ENCODE data around the gene SGPL1.
A peak's percentile ranks its signal among the peaks of the same experiment; 100 is the strongest.

SGPL1 gene

GRCh38 chr10:70811881-70812280 lies 3.9 kb upstream of the SGPL1 start:
- no peak for DNase-seq (ENCODE audit: low read depth)

- DNase-seq (ENCODE audit: low read depth) = no peak
These were observed 2.9 kb upstream of the SGPL1 start for GRCh38 chr10:70812814-70813213.

GRCh38 chr10:70814126-70814525 lies 1.6 kb upstream of the SGPL1 start:
- DNase-seq (ENCODE audit: low read depth) = no peak

GRCh38 chr10:70816220-70816894 lies 609 bp downstream of the SGPL1 start:
- DNase-seq (ENCODE audit: low read depth) = peak; percentile 8

- DNase-seq (ENCODE audit: low read depth) = no peak
These were observed 5.4 kb downstream of the SGPL1 start for GRCh38 chr10:70820976-70821750.

GRCh38 chr10:70822076-70822820 lies 6.5 kb downstream of the SGPL1 start:
- DNase-seq (ENCODE audit: low read depth) = no peak

- no peak for DNase-seq (ENCODE audit: low read depth)
These were observed 11.5 kb downstream of the SGPL1 start for GRCh38 chr10:70827086-70827757.

- DNase-seq (ENCODE audit: low read depth) = no peak
These were observed 13.2 kb downstream of the SGPL1 start for GRCh38 chr10:70828923-70829322.

GRCh38 chr10:70829543-70829942 lies 13.8 kb downstream of the SGPL1 start:
- DNase-seq (ENCODE audit: low read depth) = no peak

- DNase-seq (ENCODE audit: low read depth) = no peak
These were observed 14.4 kb downstream of the SGPL1 start for GRCh38 chr10:70830164-70830563.

GRCh38 chr10:70832221-70832620 lies 16.5 kb downstream of the SGPL1 start:
- DNase-seq (ENCODE audit: low read depth) = no peak

- DNase-seq (ENCODE audit: low read depth) = no peak
These were observed 17.2 kb downstream of the SGPL1 start for GRCh38 chr10:70832852-70833528.

GRCh38 chr10:70833601-70834000 lies 17.9 kb downstream of the SGPL1 start:
- no peak for DNase-seq (ENCODE audit: low read depth)

- no peak for DNase-seq (ENCODE audit: low read depth)
These were observed 18.3 kb downstream of the SGPL1 start for GRCh38 chr10:70834021-70834420.

- DNase-seq (ENCODE audit: low read depth) = no peak
These were observed 18.8 kb downstream of the SGPL1 start for GRCh38 chr10:70834441-70835151.

- no peak for DNase-seq (ENCODE audit: low read depth)
These were observed 20.6 kb downstream of the SGPL1 start for GRCh38 chr10:70836319-70836718.

- DNase-seq (ENCODE audit: low read depth) = no peak
These were observed 21.9 kb downstream of the SGPL1 start for GRCh38 chr10:70837660-70838059.

GRCh38 chr10:70838270-70838805 lies 22.6 kb downstream of the SGPL1 start:
- no peak for DNase-seq (ENCODE audit: low read depth)

GRCh38 chr10:70840836-70841235 lies 25.1 kb downstream of the SGPL1 start:
- no peak for DNase-seq (ENCODE audit: low read depth)

GRCh38 chr10:70843333-70843732 lies 27.6 kb downstream of the SGPL1 start:
- DNase-seq (ENCODE audit: low read depth) = no peak

Measured in stimulated activated CD8-positive, alpha-beta memory T cell treated with anti-CD3 and anti-CD28 coated beads, Interleukin-12 subunit alpha, Interleukin-12 subunit beta, amount 100 ng/mL, for 1 hour (primary cell).